ENCODE results near the gene PRR7. TPM values are rescaled to one million over a fixed set of nuclear protein-coding genes. Genes with fewer than 3 reads are reported as not detected.

PRR7 gene
- total RNA-seq, 4 donors from 2014 or later, result 5.1 to 11.2 (median 7.5) TPM

GRCh38 chr5:177450667-177451424 lies 4.2 kb downstream of the PRR7 start:
- no peaks in the 10 kb centered on the region for H3K9me3 ChIP-seq
- H3K4me3 ChIP-seq, result no peak overlapping the region
- peaks cover 0 to 40% of the 10 kb centered on the region in 2 donors for H3K27me3 ChIP-seq
- DNase-seq (ENCODE audit: low spot score in 2 of 2), result no peak
- no peaks in the 10 kb centered on the region for H3K36me3 ChIP-seq
- TF ChIP-seq CTCF (IDR thresholded peaks at IDR 0.05) (no peak), EP300 (IDR thresholded peaks at IDR 0.05) (peak in 1 of 2 donors; percentile 9)
- H3K4me1 ChIP-seq, result peaks cover 0 to 46% (median 38%) of the 10 kb centered on the region in 4 donors
- WGBS, 2 donors, result 68 to 74% methylated on average over 9 of the region's 10 CpGs
- peak overlapping the region in 1 of 4 donors; percentile 45 for H3K27ac ChIP-seq

GRCh38 chr5:177452688-177453638 lies 6.3 kb downstream of the PRR7 start:
- H3K27me3 ChIP-seq, result peaks cover 0 to 35% of the 10 kb centered on the region in 2 donors
- peaks cover 0 to 46% (median 28%) of the 10 kb centered on the region in 4 donors for H3K4me1 ChIP-seq
- peaks cover 0 to 3% (median 0%) of the 10 kb centered on the region in 3 donors for H3K36me3 ChIP-seq
- 75 to 76% methylated on average over 16 to 17 of the region's 17 CpGs for WGBS, 2 donors
- H3K27ac ChIP-seq, result peak overlapping the region in 1 of 4 donors; percentile 63
- H3K9me3 ChIP-seq, result no peaks in the 10 kb centered on the region
- TF ChIP-seq EP300 (IDR thresholded peaks at IDR 0.05), result peak in 1 of 2 donors; percentile 17
- TF ChIP-seq POLR2A (IDR thresholded peaks at IDR 0.05), result no peak
- no peak for TF ChIP-seq CTCF (IDR thresholded peaks at IDR 0.05)
- DNase-seq (ENCODE audit: low spot score in 2 of 2), result no peak
- no peak overlapping the region for H3K4me3 ChIP-seq

- Histone ChIP-seq H3K9me3 (no peaks in the 10 kb centered on the region), H3K36me3 (peaks cover 0 to 13% (median 0%) of the 10 kb centered on the region in 3 donors), H3K4me1 (peaks cover 0 to 38% (median 23%) of the 10 kb centered on the region in 4 donors), H3K4me3 (peak overlapping the region; percentile 45 to 72 (median 54)), H3K27ac (peak overlapping the region in 3 of 4 donors; percentile 63 to 80 (median 79)), H3K27me3 (peaks cover 0 to 25% of the 10 kb centered on the region in 2 donors)
- DNase-seq (ENCODE audit: low spot score in 2 of 2), result no peak
- TF ChIP-seq EP300 (IDR thresholded peaks at IDR 0.05), result no peak
- no peak for TF ChIP-seq POLR2A (IDR thresholded peaks at IDR 0.05)
- TF ChIP-seq CTCF (IDR thresholded peaks at IDR 0.05), result no peak
- WGBS, 2 donors, result 5 to 10% methylated on average over 19 to 24 of the region's 31 CpGs
Measured at GRCh38 chr5:177453852-177454396, 7.3 kb downstream of the PRR7 start.

GRCh38 chr5:177454397-177455035 lies 7.9 kb downstream of the PRR7 start:
- peak; percentile 86 to 87 for DNase-seq (ENCODE audit: low spot score in 2 of 2)
- peaks cover 0 to 25% of the 10 kb centered on the region in 2 donors for H3K27me3 ChIP-seq
- TF ChIP-seq CTCF (IDR thresholded peaks at IDR 0.05), result peak; percentile 97 to 99 (median 97)
- no peak for TF ChIP-seq POLR2A (IDR thresholded peaks at IDR 0.05)
- TF ChIP-seq EP300 (IDR thresholded peaks at IDR 0.05), result no peak
- H3K27ac ChIP-seq, result peak overlapping the region; percentile 43 to 80 (median 71)
- WGBS, 2 donors, result 0 to 1% methylated on average over 4 to 49 of the region's 84 CpGs
- peak overlapping the region; percentile 45 to 74 (median 66) for H3K4me3 ChIP-seq
- H3K4me1 ChIP-seq, result peaks cover 0 to 38% (median 23%) of the 10 kb centered on the region in 4 donors
- no peaks in the 10 kb centered on the region for H3K9me3 ChIP-seq
- H3K36me3 ChIP-seq, result peaks cover 0 to 19% (median 0%) of the 10 kb centered on the region in 3 donors
